Measurements from ENCODE around the gene TP53AIP1.

DNA sequence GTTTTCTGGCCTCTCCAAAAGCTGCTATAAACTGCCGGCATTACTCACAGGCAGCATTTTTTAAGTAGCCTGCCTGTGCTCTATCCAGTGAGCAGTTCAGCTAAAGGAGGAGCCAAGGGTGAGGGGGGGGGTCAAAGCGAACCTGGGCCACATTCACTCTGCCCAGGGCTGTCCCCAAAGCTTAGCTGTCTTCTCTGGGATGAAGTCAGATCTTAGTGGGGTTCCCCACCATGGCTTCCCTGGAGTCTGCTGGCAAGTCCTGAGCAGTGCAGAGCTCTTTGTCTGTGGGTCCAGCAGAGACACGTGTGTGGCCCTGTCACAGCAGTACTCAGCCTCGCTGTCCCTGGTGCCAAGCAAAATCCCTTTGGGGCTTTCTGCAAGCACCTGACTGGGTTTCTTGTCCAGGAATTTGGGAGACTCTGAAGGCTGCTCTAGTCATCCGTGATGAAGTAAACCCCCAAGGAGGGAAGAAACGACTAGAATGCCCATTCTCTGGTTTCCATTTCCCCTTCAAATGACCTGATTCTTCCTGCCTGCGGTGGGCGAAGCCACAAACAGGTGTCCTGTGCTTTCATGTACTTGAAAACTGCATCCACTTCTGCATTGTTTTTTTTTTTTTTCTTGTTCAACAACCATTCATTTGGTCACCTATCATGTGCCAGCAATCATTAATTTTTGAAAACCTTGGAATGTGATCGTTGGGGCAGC, 48.9 kb downstream of the TP53AIP1 start:
- TF ChIP-seq POLR2A (IDR thresholded peaks at IDR 0.05), result no peak
- TF ChIP-seq, protein P1, sequence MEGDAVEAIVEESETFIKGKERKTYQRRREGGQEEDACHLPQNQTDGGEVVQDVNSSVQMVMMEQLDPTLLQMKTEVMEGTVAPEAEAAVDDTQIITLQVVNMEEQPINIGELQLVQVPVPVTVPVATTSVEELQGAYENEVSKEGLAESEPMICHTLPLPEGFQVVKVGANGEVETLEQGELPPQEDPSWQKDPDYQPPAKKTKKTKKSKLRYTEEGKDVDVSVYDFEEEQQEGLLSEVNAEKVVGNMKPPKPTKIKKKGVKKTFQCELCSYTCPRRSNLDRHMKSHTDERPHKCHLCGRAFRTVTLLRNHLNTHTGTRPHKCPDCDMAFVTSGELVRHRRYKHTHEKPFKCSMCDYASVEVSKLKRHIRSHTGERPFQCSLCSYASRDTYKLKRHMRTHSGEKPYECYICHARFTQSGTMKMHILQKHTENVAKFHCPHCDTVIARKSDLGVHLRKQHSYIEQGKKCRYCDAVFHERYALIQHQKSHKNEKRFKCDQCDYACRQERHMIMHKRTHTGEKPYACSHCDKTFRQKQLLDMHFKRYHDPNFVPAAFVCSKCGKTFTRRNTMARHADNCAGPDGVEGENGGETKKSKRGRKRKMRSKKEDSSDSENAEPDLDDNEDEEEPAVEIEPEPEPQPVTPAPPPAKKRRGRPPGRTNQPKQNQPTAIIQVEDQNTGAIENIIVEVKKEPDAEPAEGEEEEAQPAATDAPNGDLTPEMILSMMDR (IDR thresholded peaks at IDR 0.05), result no peak
